C4-2B (cell line): ENCODE measurements around the gene GAK.

Experiments
- ZFX ChIP-seq: fragments of 450-650 bp; IDR thresholded peaks from 2 replicates; pipeline ENCODE4 v1.6.1; 2017
- TF ChIP-seq, protein P1 (sequence below): fragments of 450-650 bp; conservative IDR thresholded peaks from 2 replicates; pipeline ENCODE4 v1.5.1; 2017; ENCODE audit warnings: mild to moderate bottlenecking

DNA sequence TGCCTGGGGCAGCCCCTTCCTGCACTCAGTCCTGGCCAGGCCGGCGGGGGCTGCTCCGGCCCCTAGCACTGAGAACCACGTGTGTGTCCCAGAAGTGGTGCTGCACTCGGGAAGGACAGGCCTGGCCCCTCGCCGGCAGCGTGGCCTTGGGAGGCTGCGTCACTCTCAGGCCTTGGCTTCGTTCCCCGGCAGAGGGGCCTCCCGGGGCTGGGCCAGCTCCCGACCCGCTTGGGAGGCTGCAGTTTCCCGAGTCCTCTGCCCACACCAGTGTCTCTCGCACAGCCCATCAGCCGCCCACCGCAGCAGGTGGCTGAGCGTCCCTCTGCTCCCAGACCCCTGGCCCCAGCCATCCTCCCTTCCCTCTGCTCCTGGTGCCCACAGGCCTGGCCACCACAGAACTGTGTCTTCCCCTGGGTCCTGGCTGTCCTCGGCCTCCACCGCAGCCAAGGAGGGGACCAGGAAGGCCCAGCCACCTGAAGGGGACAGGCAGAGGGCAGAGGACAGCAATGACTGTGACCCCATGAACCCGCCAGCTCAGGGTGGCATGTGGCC, 95.3 kb downstream of the GAK start:
- TF ChIP-seq, protein P1, sequence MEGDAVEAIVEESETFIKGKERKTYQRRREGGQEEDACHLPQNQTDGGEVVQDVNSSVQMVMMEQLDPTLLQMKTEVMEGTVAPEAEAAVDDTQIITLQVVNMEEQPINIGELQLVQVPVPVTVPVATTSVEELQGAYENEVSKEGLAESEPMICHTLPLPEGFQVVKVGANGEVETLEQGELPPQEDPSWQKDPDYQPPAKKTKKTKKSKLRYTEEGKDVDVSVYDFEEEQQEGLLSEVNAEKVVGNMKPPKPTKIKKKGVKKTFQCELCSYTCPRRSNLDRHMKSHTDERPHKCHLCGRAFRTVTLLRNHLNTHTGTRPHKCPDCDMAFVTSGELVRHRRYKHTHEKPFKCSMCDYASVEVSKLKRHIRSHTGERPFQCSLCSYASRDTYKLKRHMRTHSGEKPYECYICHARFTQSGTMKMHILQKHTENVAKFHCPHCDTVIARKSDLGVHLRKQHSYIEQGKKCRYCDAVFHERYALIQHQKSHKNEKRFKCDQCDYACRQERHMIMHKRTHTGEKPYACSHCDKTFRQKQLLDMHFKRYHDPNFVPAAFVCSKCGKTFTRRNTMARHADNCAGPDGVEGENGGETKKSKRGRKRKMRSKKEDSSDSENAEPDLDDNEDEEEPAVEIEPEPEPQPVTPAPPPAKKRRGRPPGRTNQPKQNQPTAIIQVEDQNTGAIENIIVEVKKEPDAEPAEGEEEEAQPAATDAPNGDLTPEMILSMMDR: no peak
- no peak for TF ChIP-seq ZFX
